ENCODE results near the gene KREMEN2. TPM values are rescaled to one million over a fixed set of nuclear protein-coding genes. Genes with fewer than 3 reads are reported as not detected.
"Not testable (repeated sequence)": the region's sequence is repeated elsewhere in the genome, so short reads cannot be mapped to it uniquely, and the experiment has no call there.

KREMEN2 gene
- total RNA-seq, 3 donors from 2014 or later = 0.22 to 1.7 (median 1.3) TPM

DNA sequence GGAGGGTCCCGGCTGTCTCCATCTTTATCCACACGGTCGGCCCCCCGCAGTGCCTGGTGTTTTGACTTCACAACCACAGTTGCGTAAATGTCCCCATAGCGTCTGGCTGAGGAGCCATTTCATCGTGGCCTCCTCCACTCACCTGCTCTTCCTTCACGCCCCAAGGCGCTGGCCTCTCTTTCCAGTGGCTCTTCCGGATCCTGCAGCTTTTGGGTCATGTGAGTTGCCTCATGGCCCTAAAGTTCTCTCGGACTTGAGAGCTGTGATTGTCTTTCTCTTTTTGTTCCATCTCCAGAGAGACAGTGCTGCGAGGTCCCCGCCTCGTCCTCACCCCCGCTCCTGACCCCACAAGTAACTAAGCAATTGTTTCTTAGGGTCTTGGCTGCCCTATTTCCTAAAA lies 29.6 kb upstream of the KREMEN2 start:
- no peak for ATAC-seq
- DNase-seq = no peak
- intact Hi-C loops (cut with DNase I, micrococcal nuclease) = no loop called here
- Histone ChIP-seq H3K4me1 (ENCODE audit: low read depth) (no peaks in the 10 kb centered on the region), H3K4me3 (no peak overlapping the region), H3K9me3 (no peaks in the 10 kb centered on the region), H3K36me3 (ENCODE audit: low read depth) (peaks cover 8% of the 10 kb centered on the region)
- TF ChIP-seq, protein P1, sequence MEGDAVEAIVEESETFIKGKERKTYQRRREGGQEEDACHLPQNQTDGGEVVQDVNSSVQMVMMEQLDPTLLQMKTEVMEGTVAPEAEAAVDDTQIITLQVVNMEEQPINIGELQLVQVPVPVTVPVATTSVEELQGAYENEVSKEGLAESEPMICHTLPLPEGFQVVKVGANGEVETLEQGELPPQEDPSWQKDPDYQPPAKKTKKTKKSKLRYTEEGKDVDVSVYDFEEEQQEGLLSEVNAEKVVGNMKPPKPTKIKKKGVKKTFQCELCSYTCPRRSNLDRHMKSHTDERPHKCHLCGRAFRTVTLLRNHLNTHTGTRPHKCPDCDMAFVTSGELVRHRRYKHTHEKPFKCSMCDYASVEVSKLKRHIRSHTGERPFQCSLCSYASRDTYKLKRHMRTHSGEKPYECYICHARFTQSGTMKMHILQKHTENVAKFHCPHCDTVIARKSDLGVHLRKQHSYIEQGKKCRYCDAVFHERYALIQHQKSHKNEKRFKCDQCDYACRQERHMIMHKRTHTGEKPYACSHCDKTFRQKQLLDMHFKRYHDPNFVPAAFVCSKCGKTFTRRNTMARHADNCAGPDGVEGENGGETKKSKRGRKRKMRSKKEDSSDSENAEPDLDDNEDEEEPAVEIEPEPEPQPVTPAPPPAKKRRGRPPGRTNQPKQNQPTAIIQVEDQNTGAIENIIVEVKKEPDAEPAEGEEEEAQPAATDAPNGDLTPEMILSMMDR (IDR thresholded peaks at IDR 0.05) = no peak

DNA sequence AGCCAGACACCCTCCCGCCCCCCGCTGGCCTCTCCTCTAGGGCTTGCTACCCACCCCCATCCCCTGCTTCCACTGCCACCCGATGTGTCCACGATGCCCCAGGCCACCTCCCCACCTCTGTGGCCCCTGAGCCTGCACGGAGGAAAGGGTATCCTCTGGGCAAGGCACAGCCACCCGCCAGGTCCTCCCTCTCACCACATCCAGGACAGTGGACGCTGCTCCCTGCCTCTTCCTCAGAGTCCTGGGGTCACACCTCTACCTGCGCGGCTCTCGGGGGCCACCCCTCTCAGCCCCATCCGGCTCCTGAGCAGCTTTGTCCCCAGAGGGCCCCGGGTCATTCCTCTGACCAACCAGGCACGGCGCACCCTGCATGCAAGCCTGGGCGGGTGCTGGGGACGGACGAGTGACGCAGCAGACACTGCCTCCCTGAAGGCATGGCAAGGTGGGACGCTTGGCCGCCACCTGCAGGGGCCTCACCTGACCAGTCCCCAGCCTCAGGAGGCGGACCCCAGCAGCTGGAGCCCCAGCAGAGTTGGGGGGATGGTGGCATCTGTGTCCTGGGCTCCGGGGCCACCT lies 27.6 kb upstream of the KREMEN2 start:
- ATAC-seq = no peak
- TF ChIP-seq, protein P1 (IDR thresholded peaks at IDR 0.05) = no peak
- Histone ChIP-seq H3K9me3 (no peaks in the 10 kb centered on the region), H3K4me3 (no peak overlapping the region), H3K36me3 (ENCODE audit: low read depth) (peaks cover 8% of the 10 kb centered on the region), H3K4me1 (ENCODE audit: low read depth) (no peaks in the 10 kb centered on the region)
- intact Hi-C loops (cut with DNase I, micrococcal nuclease) = no loop called here
- DNase-seq = no peak

DNA sequence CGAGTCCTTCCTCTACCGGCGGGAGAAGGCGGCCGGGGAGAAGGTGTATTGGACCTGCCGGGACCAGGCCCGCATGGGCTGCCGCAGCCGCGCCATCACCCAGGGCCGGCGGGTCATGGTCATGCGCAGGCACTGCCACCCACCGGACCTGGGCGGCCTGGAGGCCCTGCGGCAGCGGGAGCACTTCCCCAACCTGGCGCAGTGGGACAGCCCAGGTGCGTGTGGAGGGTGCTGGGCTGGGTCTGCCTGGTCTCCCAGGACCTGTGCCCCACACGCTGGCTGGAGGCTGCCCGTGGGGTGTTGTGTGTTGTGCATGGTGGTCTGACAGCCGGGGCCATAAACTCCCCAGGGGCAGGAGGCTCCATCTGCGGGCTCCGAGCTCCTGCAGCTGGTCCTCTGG lies 26.9 kb upstream of the KREMEN2 start:
- Histone ChIP-seq H3K4me3 (no peak overlapping the region), H3K36me3 (ENCODE audit: low read depth) (peaks cover 8% of the 10 kb centered on the region), H3K4me1 (ENCODE audit: low read depth) (no peaks in the 10 kb centered on the region), H3K9me3 (no peaks in the 10 kb centered on the region)
- ATAC-seq (no peak), DNase-seq (no peak)
- TF ChIP-seq, protein P1 (IDR thresholded peaks at IDR 0.05) = no peak
- intact Hi-C loops (cut with DNase I, micrococcal nuclease) = no loop called here

DNA sequence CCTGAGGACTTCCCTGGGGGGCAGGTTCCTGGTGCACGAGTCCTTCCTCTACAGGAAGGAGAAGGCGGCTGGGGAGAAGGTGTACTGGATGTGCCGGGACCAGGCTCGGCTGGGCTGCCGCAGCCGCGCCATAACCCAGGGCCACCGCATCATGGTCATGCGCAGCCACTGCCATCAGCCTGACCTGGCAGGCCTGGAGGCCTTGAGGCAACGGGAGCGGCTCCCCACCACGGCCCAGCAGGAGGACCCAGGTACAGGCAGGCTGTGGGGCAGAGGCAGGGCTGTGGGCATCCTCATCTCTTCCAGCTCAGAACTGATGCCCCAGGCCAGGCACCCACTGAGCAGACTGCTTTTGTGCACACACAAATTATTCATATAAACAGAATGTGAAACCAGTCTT lies 25.9 kb upstream of the KREMEN2 start:
- TF ChIP-seq, protein P1 (IDR thresholded peaks at IDR 0.05) = no peak
- intact Hi-C loops (cut with DNase I, micrococcal nuclease) = no loop called here
- ATAC-seq (no peak), DNase-seq (no peak)
- Histone ChIP-seq H3K9me3 (no peaks in the 10 kb centered on the region), H3K4me1 (ENCODE audit: low read depth) (no peaks in the 10 kb centered on the region), H3K36me3 (ENCODE audit: low read depth) (peaks cover 8% of the 10 kb centered on the region), H3K4me3 (no peak overlapping the region)

DNA sequence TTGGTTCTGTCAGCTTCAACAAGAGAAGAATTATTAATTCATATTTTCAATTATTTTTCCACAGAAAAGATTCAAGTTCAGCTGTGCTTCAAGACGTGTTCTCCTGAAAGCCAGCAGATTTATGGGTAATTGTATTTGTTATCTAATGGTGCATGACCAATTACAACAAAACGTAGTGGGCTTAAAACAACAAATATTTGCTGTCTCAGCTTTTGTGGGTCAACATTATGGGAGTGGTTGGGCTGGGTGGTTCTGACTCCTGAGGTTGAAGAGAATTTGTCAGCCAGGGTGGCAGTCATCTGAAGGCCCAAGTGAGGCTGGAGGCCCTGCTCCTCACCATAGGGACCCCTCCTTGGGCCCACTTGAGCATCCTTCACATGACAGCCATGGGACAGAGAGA lies 24.1 kb upstream of the KREMEN2 start:
- DNase-seq (no peak), ATAC-seq (no peak)
- no peaks in the 10 kb centered on the region for H3K9me3 ChIP-seq
- H3K4me1 ChIP-seq (ENCODE audit: low read depth) = no peaks in the 10 kb centered on the region
- H3K4me3 ChIP-seq = no peak overlapping the region
- peaks cover 4% of the 10 kb centered on the region for H3K36me3 ChIP-seq (ENCODE audit: low read depth)
- intact Hi-C loops (cut with DNase I, micrococcal nuclease) = no loop called here
- TF ChIP-seq, protein P1 (IDR thresholded peaks at IDR 0.05) = no peak

DNA sequence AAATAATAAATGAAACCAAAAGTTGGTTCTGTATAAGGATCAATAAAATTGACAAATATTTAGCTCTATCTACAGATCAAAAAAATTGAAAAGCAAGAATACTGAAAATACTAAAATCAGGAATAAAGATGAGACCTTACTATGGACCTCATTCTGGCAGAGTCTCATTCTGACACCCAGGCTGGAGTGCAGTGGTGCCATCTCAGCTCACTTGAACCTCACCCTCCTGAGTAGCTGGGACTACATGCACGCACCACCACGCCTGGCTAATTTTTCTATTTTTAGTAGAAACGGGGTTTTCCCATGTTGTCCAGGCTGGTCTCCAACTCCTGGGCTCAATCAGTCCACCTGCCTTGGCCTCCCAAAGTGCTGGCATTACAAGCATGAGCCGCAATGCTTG lies 22.0 kb upstream of the KREMEN2 start:
- TF ChIP-seq, protein P1 (IDR thresholded peaks at IDR 0.05) = no peak
- intact Hi-C loops (cut with DNase I, micrococcal nuclease) = no loop called here
- DNase-seq (no peak), ATAC-seq (no peak)
- Histone ChIP-seq H3K9me3 (no peaks in the 10 kb centered on the region), H3K36me3 (ENCODE audit: low read depth) (no peaks in the 10 kb centered on the region), H3K4me3 (no peak overlapping the region), H3K4me1 (ENCODE audit: low read depth) (no peaks in the 10 kb centered on the region)

DNA sequence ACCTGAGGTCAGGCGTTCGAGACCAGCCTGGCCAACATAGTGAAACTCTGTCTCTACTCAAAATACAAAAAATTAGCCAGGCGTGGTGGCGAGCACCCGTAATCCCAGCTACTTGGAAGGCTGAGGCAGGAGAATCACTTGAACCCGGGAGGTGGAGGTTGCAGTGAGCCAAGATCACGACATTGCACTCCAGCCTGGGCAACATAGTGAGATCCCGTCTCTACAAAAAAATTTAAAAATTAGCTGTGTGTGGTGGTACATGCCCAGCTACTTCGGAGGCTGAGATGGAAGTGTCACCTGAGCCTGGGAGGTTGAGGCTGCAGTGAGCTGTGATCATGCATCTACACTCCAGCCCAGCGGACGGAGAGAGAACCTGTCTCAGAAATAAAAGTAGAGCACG lies 20.4 kb upstream of the KREMEN2 start:
- H3K36me3 ChIP-seq (ENCODE audit: low read depth); DNase-seq; H3K9me3 ChIP-seq; H3K4me3 ChIP-seq; ATAC-seq; H3K4me1 ChIP-seq (ENCODE audit: low read depth); intact Hi-C loops (cut with DNase I, micrococcal nuclease): not testable (repeated sequence)
